ENCODE data around the gene DEXI. TPM values are rescaled to one million over a fixed set of nuclear protein-coding genes. Genes with fewer than 3 reads are reported as not detected.

DEXI gene
- total and polyA plus RNA-seq, 2 of the 4 experiments (the other 2 are of a cell fraction) = 43.7 to 63.6 TPM

DNA sequence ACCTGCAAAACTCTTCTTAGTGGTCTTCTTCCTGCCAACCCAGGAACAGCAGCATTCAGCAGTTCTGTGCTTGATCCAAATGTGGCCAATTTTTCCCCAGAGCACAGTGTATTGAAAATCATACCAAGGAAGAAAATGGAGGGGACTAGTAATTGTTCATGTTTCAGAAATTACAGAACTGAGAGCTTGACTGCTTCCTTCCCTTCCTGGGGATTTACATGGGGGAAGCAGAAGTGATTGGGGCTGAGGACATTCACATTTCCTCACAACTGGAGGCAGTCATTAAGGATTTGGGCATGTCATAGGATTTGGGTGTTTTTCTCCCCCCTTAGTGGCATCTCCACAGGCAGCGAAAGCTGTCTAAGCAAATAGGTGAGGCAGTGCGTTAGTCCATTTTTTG lies 45.5 kb downstream of the DEXI start:
- dilution Hi-C loops (cut with HindIII; ENCODE audit: low sequenced_read_pairs, unreplicated experiment) (no loop called here), intact Hi-C loops (cut with micrococcal nuclease) (no loop called here), in situ Hi-C loops (cut with MboI; ENCODE audit: low sequenced_read_pairs) (no loop called here)
- no peak overlapping the region for H3K4ac ChIP-seq (ENCODE audit: low read depth, low read length)
- ATAC-seq (ENCODE audit: low read depth) = no peak
- H3K27me3 ChIP-seq (ENCODE audit: control insufficient read depth, insufficient read depth, low read length) = peaks cover 5% of the 10 kb centered on the region
- no peak overlapping the region for H3K18ac ChIP-seq (ENCODE audit: low read depth, low read length)
- no peaks in the 10 kb centered on the region for H3K9me1 ChIP-seq (ENCODE audit: insufficient read depth, low read length)
- no peak overlapping the region for H3K27ac ChIP-seq (ENCODE audit: insufficient read depth, low read length)
- H4K8ac ChIP-seq (ENCODE audit: low read depth in 2 of 2, low read length in 2 of 2) = no peak overlapping the region
- no peak overlapping the region for H2AK9ac ChIP-seq (replicated peaks; ENCODE audit: low read depth, low read length, poor library complexity)
- H3K56ac ChIP-seq (ENCODE audit: extremely low read depth, insufficient read depth, low read length) = no peak overlapping the region
- no peak overlapping the region for H3K4me2 ChIP-seq (ENCODE audit: low read depth, low read length)
- H2BK120ac ChIP-seq (ENCODE audit: low read depth, low read length) = no peak overlapping the region
- H3K9ac ChIP-seq (ENCODE audit: low read depth, low read length) = no peak overlapping the region
- no peak overlapping the region for H4K5ac ChIP-seq (ENCODE audit: low read depth, low read length)
- POLR2A ChIA-PET (ENCODE audit: unreplicated experiment) = no interaction called here
- no CpG with 5 or more reads among the region's 2 CpGs for WGBS, 2 experiments (ENCODE audit: extremely low coverage in 2 of 2, insufficient read length in 1 of 2)
- no peak overlapping the region for H2AFZ ChIP-seq (replicated peaks; ENCODE audit: low read length, poor library complexity)
- H2AK5ac ChIP-seq (ENCODE audit: low read depth, low read length) = no peak overlapping the region
- H3K9me3 ChIP-seq (ENCODE audit: control insufficient read depth, insufficient read depth, low read length) = no peaks in the 10 kb centered on the region
- H2BK5ac ChIP-seq (ENCODE audit: low read depth, low read length, poor library complexity, severe bottlenecking) = no peak overlapping the region
- no peak overlapping the region for H3K23ac ChIP-seq (ENCODE audit: low read depth, low read length)
- no peak overlapping the region for H2BK20ac ChIP-seq (ENCODE audit: low read depth, low read length)
- no peaks in the 10 kb centered on the region for H3K36me3 ChIP-seq (ENCODE audit: control insufficient read depth, insufficient read depth, low read length)
- no peak for DNase-seq
- BruUV-seq (replicated peaks) = no TSS peak
- H3K4me1 ChIP-seq (ENCODE audit: control insufficient read depth, insufficient read depth, low read length) = no peaks in the 10 kb centered on the region
- TF ChIP-seq CHD1 (IDR thresholded peaks at IDR 0.05; ENCODE audit: low read depth, low read length) = no peak
- no peak for TF ChIP-seq NFE2L2 (IDR thresholded peaks at IDR 0.05; ENCODE audit: low read depth, low read length)
- TF ChIP-seq POLR2A (IDR thresholded peaks at IDR 0.05; ENCODE audit: low read depth, low read length) = no peak
- no peak for TF ChIP-seq SMC3 (IDR thresholded peaks at IDR 0.05; ENCODE audit: low read depth, low read length)
- no peak for TF ChIP-seq RFX5 (IDR thresholded peaks at IDR 0.05; ENCODE audit: low read depth, low read length)
- TF ChIP-seq BHLHE40 (IDR thresholded peaks at IDR 0.05; ENCODE audit: low read depth, low read length) = no peak
- TF ChIP-seq, protein P1, sequence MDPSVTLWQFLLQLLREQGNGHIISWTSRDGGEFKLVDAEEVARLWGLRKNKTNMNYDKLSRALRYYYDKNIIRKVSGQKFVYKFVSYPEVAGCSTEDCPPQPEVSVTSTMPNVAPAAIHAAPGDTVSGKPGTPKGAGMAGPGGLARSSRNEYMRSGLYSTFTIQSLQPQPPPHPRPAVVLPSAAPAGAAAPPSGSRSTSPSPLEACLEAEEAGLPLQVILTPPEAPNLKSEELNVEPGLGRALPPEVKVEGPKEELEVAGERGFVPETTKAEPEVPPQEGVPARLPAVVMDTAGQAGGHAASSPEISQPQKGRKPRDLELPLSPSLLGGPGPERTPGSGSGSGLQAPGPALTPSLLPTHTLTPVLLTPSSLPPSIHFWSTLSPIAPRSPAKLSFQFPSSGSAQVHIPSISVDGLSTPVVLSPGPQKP (IDR thresholded peaks at IDR 0.05; ENCODE audit: borderline replicate concordance, low read depth, low read length) = no peak
- TF ChIP-seq RAD21 (IDR thresholded peaks at IDR 0.05; ENCODE audit: low read length) = no peak
- TF ChIP-seq, protein P2, sequence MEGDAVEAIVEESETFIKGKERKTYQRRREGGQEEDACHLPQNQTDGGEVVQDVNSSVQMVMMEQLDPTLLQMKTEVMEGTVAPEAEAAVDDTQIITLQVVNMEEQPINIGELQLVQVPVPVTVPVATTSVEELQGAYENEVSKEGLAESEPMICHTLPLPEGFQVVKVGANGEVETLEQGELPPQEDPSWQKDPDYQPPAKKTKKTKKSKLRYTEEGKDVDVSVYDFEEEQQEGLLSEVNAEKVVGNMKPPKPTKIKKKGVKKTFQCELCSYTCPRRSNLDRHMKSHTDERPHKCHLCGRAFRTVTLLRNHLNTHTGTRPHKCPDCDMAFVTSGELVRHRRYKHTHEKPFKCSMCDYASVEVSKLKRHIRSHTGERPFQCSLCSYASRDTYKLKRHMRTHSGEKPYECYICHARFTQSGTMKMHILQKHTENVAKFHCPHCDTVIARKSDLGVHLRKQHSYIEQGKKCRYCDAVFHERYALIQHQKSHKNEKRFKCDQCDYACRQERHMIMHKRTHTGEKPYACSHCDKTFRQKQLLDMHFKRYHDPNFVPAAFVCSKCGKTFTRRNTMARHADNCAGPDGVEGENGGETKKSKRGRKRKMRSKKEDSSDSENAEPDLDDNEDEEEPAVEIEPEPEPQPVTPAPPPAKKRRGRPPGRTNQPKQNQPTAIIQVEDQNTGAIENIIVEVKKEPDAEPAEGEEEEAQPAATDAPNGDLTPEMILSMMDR (conservative IDR thresholded peaks at IDR 0.05; ENCODE audit: low read depth, low read length) = no peak
- H3K14ac ChIP-seq (replicated peaks; ENCODE audit: low read depth, low read length) = no peak overlapping the region
- H3K79me1 ChIP-seq (ENCODE audit: low read depth in 1 of 2, low read length in 2 of 2) = no peaks in the 10 kb centered on the region
- H3K4me3 ChIP-seq (ENCODE audit: insufficient read depth, low read depth, low read length) = no peak overlapping the region
- no peak overlapping the region for H4K91ac ChIP-seq (ENCODE audit: insufficient read depth, low read depth, low read length)
- CTCF ChIA-PET = no interaction called here
- no peak overlapping the region for H2BK15ac ChIP-seq (ENCODE audit: low read depth, low read length)
- H4K20me1 ChIP-seq (ENCODE audit: insufficient read depth, low read length) = 0 out of 2 replicates have a peak, but pooled peaks cover 7% of the 10 kb centered on the region
